BE2C (cell line): ENCODE measurements around the gene FIGNL2.
"Not testable (repeated sequence)": the region's sequence is repeated elsewhere in the genome, so short reads cannot be mapped to it uniquely, and the experiment has no call there.

Source experiments
- DNase-seq: peaks from one replicate; pipeline ENCODE4 v3.0.0-alpha.2; 2020
- H3K27me3 ChIP-seq: fragments of 250-450 bp; sonication (Bioruptor Pico); 2 replicates; pipeline ENCODE4 v1.5.1; 2020; ENCODE audit warnings: mild to moderate bottlenecking
- H3K36me3 ChIP-seq: fragments of 250-450 bp; sonication (Bioruptor Pico); 2 replicates; pipeline ENCODE4 v1.5.1; 2020; ENCODE audit warnings: mild to moderate bottlenecking
- H3K4me1 ChIP-seq: fragments of 250-450 bp; sonication (Bioruptor Pico); 2 replicates; pipeline ENCODE4 v1.5.1; 2020
- H3K4me3 ChIP-seq: 2 replicates; pipeline ENCODE4 v1.5.1; 2011; ENCODE audit warnings: low read depth, low read length
- H3K9me3 ChIP-seq: fragments of 250-450 bp; sonication (Bioruptor Pico); 2 replicates; pipeline ENCODE4 v1.5.1; 2020
- CTCF ChIP-seq: IDR thresholded peaks from 2 replicates; pipeline ENCODE4 v1.5.1; 2012; ENCODE audit warnings: mild to moderate bottlenecking, low read depth, low read length

The FIGNL2 gene

GRCh38 chr12:51836041-51836826, 12.3 kb downstream of the FIGNL2 start:
- TF ChIP-seq CTCF, result no peak
- no peaks in the 10 kb centered on the region for H3K36me3 ChIP-seq
- H3K9me3 ChIP-seq, result no peaks in the 10 kb centered on the region
- H3K4me1 ChIP-seq, result no peaks in the 10 kb centered on the region
- DNase-seq, result no peak
- H3K4me3 ChIP-seq, result no peak overlapping the region
- H3K27me3 ChIP-seq, result no peaks in the 10 kb centered on the region

GRCh38 chr12:51834411-51834810, 14.1 kb downstream of the FIGNL2 start:
- TF ChIP-seq CTCF, result no peak
- no peaks in the 10 kb centered on the region for H3K9me3 ChIP-seq
- no peaks in the 10 kb centered on the region for H3K4me1 ChIP-seq
- H3K4me3 ChIP-seq, result no peak overlapping the region
- DNase-seq, result no peak
- H3K27me3 ChIP-seq, result no peaks in the 10 kb centered on the region
- H3K36me3 ChIP-seq, result no peaks in the 10 kb centered on the region

GRCh38 chr12:51833448-51834227, 14.9 kb downstream of the FIGNL2 start:
- H3K36me3 ChIP-seq, result no peaks in the 10 kb centered on the region
- H3K27me3 ChIP-seq, result no peaks in the 10 kb centered on the region
- no peaks in the 10 kb centered on the region for H3K4me1 ChIP-seq
- H3K4me3 ChIP-seq, result no peak overlapping the region
- H3K9me3 ChIP-seq, result no peaks in the 10 kb centered on the region
- DNase-seq, result no peak
- no peak for TF ChIP-seq CTCF

GRCh38 chr12:51832354-51833107, 16.0 kb downstream of the FIGNL2 start:
- Histone ChIP-seq H3K36me3 (no peaks in the 10 kb centered on the region), H3K4me1 (no peaks in the 10 kb centered on the region), H3K9me3 (no peaks in the 10 kb centered on the region), H3K4me3 (no peak overlapping the region), H3K27me3 (no peaks in the 10 kb centered on the region)
- DNase-seq, result no peak
- no peak for TF ChIP-seq CTCF

- H3K4me1 ChIP-seq, DNase-seq, H3K36me3 ChIP-seq, H3K9me3 ChIP-seq, H3K27me3 ChIP-seq, H3K4me3 ChIP-seq: not testable (repeated sequence)
Measured at GRCh38 chr12:51831817-51832216, 16.7 kb downstream of the FIGNL2 start.

- Histone ChIP-seq H3K4me1 (no peaks in the 10 kb centered on the region), H3K4me3 (no peak overlapping the region), H3K27me3 (no peaks in the 10 kb centered on the region), H3K36me3 (no peaks in the 10 kb centered on the region), H3K9me3 (no peaks in the 10 kb centered on the region)
- no peak for TF ChIP-seq CTCF
- DNase-seq, result no peak
Measured at GRCh38 chr12:51829641-51830040, 18.9 kb downstream of the FIGNL2 start.
